ENCODE measurements around the gene RNF25. TPM values are rescaled to one million over a fixed set of nuclear protein-coding genes. Genes with fewer than 3 reads are reported as not detected.

RNF25 gene
- total and polyA plus RNA-seq, 2 of the 4 experiments (the other 2 are of a cell fraction), result 56.5 to 78.1 TPM

- no peak overlapping the region for H4K8ac ChIP-seq (ENCODE audit: low read depth in 2 of 2, low read length in 2 of 2)
- no peak overlapping the region for H2BK120ac ChIP-seq (ENCODE audit: low read depth, low read length)
- TF ChIP-seq SMC3 (IDR thresholded peaks at IDR 0.05; ENCODE audit: low read depth, low read length), result no peak
- TF ChIP-seq RCOR1 (IDR thresholded peaks at IDR 0.05; ENCODE audit: insufficient replicate concordance, low read length), result no peak
- TF ChIP-seq CHD1 (IDR thresholded peaks at IDR 0.05; ENCODE audit: low read depth, low read length), result no peak
- TF ChIP-seq NFE2L2 (IDR thresholded peaks at IDR 0.05; ENCODE audit: low read depth, low read length), result no peak
- no peaks in the 10 kb centered on the region for H3K27me3 ChIP-seq (ENCODE audit: control insufficient read depth, insufficient read depth, low read length)
- CTCF ChIA-PET, result no interaction called here
- H4K91ac ChIP-seq (ENCODE audit: insufficient read depth, low read depth, low read length), result no peak overlapping the region
- no TSS peak for BruUV-seq (replicated peaks)
- H3K36me3 ChIP-seq (ENCODE audit: control insufficient read depth, insufficient read depth, low read length), result no peaks in the 10 kb centered on the region
- H2BK20ac ChIP-seq (ENCODE audit: low read depth, low read length), result no peak overlapping the region
- POLR2A ChIA-PET (ENCODE audit: unreplicated experiment), result no interaction called here
- H3K4me2 ChIP-seq (ENCODE audit: low read depth, low read length), result peak overlapping the region; percentile 33; the same call in 1 of the 2 replicates
- in situ Hi-C loops (cut with MboI; ENCODE audit: low sequenced_read_pairs) (no loop called here), dilution Hi-C loops (cut with HindIII; ENCODE audit: low sequenced_read_pairs, unreplicated experiment) (no loop called here), intact Hi-C loops (cut with micrococcal nuclease) (no loop called here)
- DNase-seq (peak; percentile 87), ATAC-seq (ENCODE audit: low read depth) (no peak)
- H3K23ac ChIP-seq (ENCODE audit: low read depth, low read length), result no peak overlapping the region
- H3K14ac ChIP-seq (replicated peaks; ENCODE audit: low read depth, low read length), result no peak overlapping the region
- H2BK15ac ChIP-seq (ENCODE audit: low read depth, low read length), result no peak overlapping the region
- no peak overlapping the region for H3K4ac ChIP-seq (ENCODE audit: low read depth, low read length)
- no peak overlapping the region for H2AFZ ChIP-seq (replicated peaks; ENCODE audit: low read length, poor library complexity)
- peaks cover 26 to 72% of the 10 kb centered on the region in 2 experiments; a peak in 3 of 4 replicates for H3K79me1 ChIP-seq (ENCODE audit: low read depth in 1 of 2, low read length in 2 of 2)
- H3K9me1 ChIP-seq (ENCODE audit: insufficient read depth, low read length), result peaks cover 16% of the 10 kb centered on the region
- no peak overlapping the region for H2AK9ac ChIP-seq (replicated peaks; ENCODE audit: low read depth, low read length, poor library complexity)
- no peaks in the 10 kb centered on the region for H4K20me1 ChIP-seq (ENCODE audit: insufficient read depth, low read length)
- H3K4me1 ChIP-seq (ENCODE audit: control insufficient read depth, insufficient read depth, low read length), result peaks cover 9% of the 10 kb centered on the region
- peak overlapping the region; percentile 12; the same call in 1 of the 2 replicates for H4K5ac ChIP-seq (ENCODE audit: low read depth, low read length)
- H3K27ac ChIP-seq (ENCODE audit: insufficient read depth, low read length), result peak overlapping the region; percentile 51; the same call in 1 of the 2 replicates
- no peak overlapping the region for H2AK5ac ChIP-seq (ENCODE audit: low read depth, low read length)
- H2BK5ac ChIP-seq (ENCODE audit: low read depth, low read length, poor library complexity, severe bottlenecking), result peak overlapping the region; percentile 70
- no peak overlapping the region; the same call in 1 of the 2 replicates for H3K18ac ChIP-seq (ENCODE audit: low read depth, low read length)
- no peak overlapping the region for H3K9ac ChIP-seq (ENCODE audit: low read depth, low read length)
- no peak overlapping the region for H3K4me3 ChIP-seq (ENCODE audit: insufficient read depth, low read depth, low read length)
- H3K56ac ChIP-seq (ENCODE audit: extremely low read depth, insufficient read depth, low read length), result no peak overlapping the region
- 42% methylated on average over 2 of the region's 4 CpGs; no CpG with 5 or more reads in 1 of the 2 experiments for WGBS, 2 experiments (ENCODE audit: extremely low coverage in 2 of 2, insufficient read length in 1 of 2)
- no peaks in the 10 kb centered on the region for H3K9me3 ChIP-seq (ENCODE audit: control insufficient read depth, insufficient read depth, low read length)
Measured at GRCh38 chr2:218716070-218716469, 44.3 kb upstream of the RNF25 start.
